GM20431 (cell line): ENCODE measurements around the gene PSMD5.

ENCODE experiments used
- in situ Hi-C: fragments of 300-500 bp; cut with MseI, MboI; formaldehyde crosslinking; loops from one replicate; pipeline ENCODE4 v1.15.0; 2020; ENCODE audit warnings: low sequenced_read_pairs; ENCODE audit not compliant: unreplicated experiment

Gene PSMD5

GRCh38 chr9:120857481-120857880 lies 14.8 kb upstream of the PSMD5 start:
- in situ Hi-C loops = no loop called here

- in situ Hi-C loops = no loop called here
These were observed 14.0 kb upstream of the PSMD5 start for GRCh38 chr9:120856700-120857099.

- in situ Hi-C loops = no loop called here
These were observed 13.3 kb upstream of the PSMD5 start for GRCh38 chr9:120855827-120856670.

GRCh38 chr9:120854596-120855327 lies 12.0 kb upstream of the PSMD5 start:
- in situ Hi-C loops = no loop called here

- in situ Hi-C loops = no loop called here
These were observed 10.5 kb upstream of the PSMD5 start for GRCh38 chr9:120853198-120853597.

- in situ Hi-C loops = no loop called here
These were observed 9.7 kb upstream of the PSMD5 start for GRCh38 chr9:120852240-120853010.

GRCh38 chr9:120851449-120851848 lies 8.7 kb upstream of the PSMD5 start:
- in situ Hi-C loops = no loop called here

GRCh38 chr9:120850315-120850714 lies 7.6 kb upstream of the PSMD5 start:
- in situ Hi-C loops = no loop called here

- in situ Hi-C loops = no loop called here
These were observed 4.2 kb upstream of the PSMD5 start for GRCh38 chr9:120846906-120847305.

- in situ Hi-C loops = no loop called here
These were observed 3.6 kb upstream of the PSMD5 start for GRCh38 chr9:120846251-120846889.

- in situ Hi-C loops = no loop called here
These were observed 2.5 kb upstream of the PSMD5 start for GRCh38 chr9:120845255-120845654.

- in situ Hi-C loops = no loop called here
These were observed 615 bp downstream of the PSMD5 start for GRCh38 chr9:120841930-120842684.

- in situ Hi-C loops = no loop called here
These were observed 3.6 kb downstream of the PSMD5 start for GRCh38 chr9:120839146-120839545.

- in situ Hi-C loops = no loop called here
These were observed 4.8 kb downstream of the PSMD5 start for GRCh38 chr9:120837921-120838320.

- in situ Hi-C loops = no loop called here
These were observed 9.4 kb downstream of the PSMD5 start for GRCh38 chr9:120833325-120833724.

GRCh38 chr9:120832807-120833206 lies 9.9 kb downstream of the PSMD5 start:
- in situ Hi-C loops = no loop called here

GRCh38 chr9:120830865-120831264 lies 11.9 kb downstream of the PSMD5 start:
- in situ Hi-C loops = no loop called here

- in situ Hi-C loops = no loop called here
These were observed 12.6 kb downstream of the PSMD5 start for GRCh38 chr9:120830151-120830550.

GRCh38 chr9:120829650-120830049 lies 13.1 kb downstream of the PSMD5 start:
- in situ Hi-C loops = no loop called here

GRCh38 chr9:120820095-120820494 lies 22.6 kb downstream of the PSMD5 start:
- in situ Hi-C loops = no loop called here
